LNCaP clone FGC (cell line): ENCODE data around the gene CCSER1.

Source experiments
- DNase-seq: peaks from one replicate; pipeline ENCODE4 v3.0.0-alpha.2; 2011; ENCODE audit warnings: low read depth
- H3K4me3 ChIP-seq: 2 replicates; pipeline ENCODE4 v1.5.1; 2011; ENCODE audit warnings: mild to moderate bottlenecking, low read depth, low read length, control low read depth
- TF ChIP-seq, protein P1 (sequence below): IDR thresholded peaks from 2 replicates; pipeline ENCODE4 v1.5.1; 2012; ENCODE audit warnings: mild to moderate bottlenecking; ENCODE audit not compliant: control insufficient read depth, insufficient read depth; ENCODE audit errors: extremely low read depth

CCSER1 gene

DNA sequence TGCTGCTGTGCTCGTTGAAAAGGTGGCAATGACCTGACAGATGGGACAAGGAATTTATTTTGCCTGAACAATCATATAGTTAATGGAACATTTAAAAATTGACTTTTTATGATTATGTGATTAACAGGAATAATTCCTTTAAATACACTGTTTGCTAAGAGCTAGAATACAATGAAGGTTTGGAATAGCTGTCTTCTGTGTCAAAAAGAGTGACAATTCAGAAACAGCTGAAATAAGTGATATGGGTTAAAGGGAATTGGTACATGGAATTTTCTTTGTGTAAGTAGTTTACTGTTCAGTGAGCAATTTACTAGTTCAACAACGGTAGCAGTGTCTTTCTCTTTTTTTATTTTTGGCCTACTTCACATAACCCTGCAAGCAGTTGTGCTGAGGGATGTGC is 1093.1 kb downstream of the CCSER1 start:
- DNase-seq, result no peak
- TF ChIP-seq, protein P1, sequence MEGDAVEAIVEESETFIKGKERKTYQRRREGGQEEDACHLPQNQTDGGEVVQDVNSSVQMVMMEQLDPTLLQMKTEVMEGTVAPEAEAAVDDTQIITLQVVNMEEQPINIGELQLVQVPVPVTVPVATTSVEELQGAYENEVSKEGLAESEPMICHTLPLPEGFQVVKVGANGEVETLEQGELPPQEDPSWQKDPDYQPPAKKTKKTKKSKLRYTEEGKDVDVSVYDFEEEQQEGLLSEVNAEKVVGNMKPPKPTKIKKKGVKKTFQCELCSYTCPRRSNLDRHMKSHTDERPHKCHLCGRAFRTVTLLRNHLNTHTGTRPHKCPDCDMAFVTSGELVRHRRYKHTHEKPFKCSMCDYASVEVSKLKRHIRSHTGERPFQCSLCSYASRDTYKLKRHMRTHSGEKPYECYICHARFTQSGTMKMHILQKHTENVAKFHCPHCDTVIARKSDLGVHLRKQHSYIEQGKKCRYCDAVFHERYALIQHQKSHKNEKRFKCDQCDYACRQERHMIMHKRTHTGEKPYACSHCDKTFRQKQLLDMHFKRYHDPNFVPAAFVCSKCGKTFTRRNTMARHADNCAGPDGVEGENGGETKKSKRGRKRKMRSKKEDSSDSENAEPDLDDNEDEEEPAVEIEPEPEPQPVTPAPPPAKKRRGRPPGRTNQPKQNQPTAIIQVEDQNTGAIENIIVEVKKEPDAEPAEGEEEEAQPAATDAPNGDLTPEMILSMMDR, result no peak
- no peak overlapping the region for H3K4me3 ChIP-seq

GRCh38 chr4:91222014-91222413 is 1094.8 kb downstream of the CCSER1 start:
- H3K4me3 ChIP-seq, result no peak overlapping the region
- TF ChIP-seq, protein P1, result no peak

GRCh38 chr4:91226867-91227266 is 1099.7 kb downstream of the CCSER1 start:
- no peak for DNase-seq
- no peak overlapping the region for H3K4me3 ChIP-seq
- TF ChIP-seq, protein P1, result no peak

More at GRCh38 chr4:91222014-91222413, 1094.8 kb downstream of the CCSER1 start:
- no peak for DNase-seq

DNA sequence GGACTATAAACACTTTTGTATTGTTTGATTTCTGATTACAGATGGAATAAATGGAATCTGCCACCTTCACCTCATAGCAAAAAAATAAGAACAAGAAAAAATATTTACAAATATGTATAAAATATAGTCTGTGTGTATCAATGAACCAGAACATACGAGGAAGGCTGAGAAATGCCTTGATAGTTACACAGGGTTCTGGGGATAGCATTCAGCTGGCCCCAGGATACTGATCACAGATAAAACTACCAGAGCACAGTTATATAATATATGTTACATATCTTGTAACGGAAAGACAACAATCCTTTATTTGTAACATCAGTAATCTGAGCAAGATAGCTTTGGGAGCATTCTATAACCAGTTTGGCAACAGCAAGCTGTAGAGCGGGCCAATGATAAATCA is 1101.5 kb downstream of the CCSER1 start:
- no peak overlapping the region for H3K4me3 ChIP-seq
- DNase-seq, result no peak
- TF ChIP-seq, protein P1, result no peak

GRCh38 chr4:91233164-91233563 is 1106.0 kb downstream of the CCSER1 start:
- DNase-seq, result no peak
- H3K4me3 ChIP-seq, result no peak overlapping the region
- TF ChIP-seq, protein P1, result no peak

DNA sequence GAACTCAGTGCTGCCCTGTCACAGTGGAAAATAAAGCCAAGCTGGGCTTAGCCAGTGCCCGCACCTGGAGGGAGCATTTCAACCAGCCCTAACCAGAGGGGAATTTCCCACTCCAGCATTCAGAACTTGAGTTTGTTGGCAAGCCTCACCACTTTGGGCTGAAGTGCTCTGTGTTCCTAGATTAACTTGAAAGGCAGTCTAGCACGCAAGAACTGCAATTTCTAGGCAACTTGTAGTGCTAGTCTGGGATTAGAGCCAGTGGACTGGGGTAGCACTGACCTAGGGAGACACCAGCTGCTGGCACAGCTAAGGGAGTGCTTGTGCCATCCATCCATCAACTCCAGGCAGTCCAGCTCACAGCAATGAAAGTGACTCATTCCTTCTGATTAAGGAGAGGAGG is 1115.9 kb downstream of the CCSER1 start:
- TF ChIP-seq, protein P1, result no peak
- DNase-seq, result no peak

DNA sequence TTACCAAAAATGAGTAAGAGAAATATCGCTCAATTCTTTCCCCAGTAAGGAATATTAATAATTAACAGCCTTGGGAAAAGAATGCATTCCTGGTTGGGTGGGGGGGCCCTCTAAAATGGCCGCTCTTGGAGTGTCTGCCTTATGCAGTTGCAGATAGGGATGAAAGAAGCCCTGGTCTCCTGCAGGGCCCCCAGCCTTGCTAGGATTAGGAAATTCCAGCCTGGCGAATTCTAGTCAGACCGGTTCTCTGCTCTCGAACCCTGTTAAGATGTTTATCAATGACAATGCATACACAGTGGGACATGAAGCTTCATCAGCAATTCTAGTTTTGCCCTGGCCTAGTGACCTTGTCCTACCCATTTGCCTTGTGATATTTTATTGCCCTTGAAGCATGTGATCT is 1128.8 kb downstream of the CCSER1 start:
- TF ChIP-seq, protein P1, result no peak
- H3K4me3 ChIP-seq, result no peak overlapping the region
- peak; percentile 73 for DNase-seq

More for the DNA sequence above, 1115.9 kb downstream of the CCSER1 start:
- no peak overlapping the region for H3K4me3 ChIP-seq
